NCI-H2107 treated with DMSO at 0.1 percent for 48 hours (cell line): Measurements from ENCODE around the gene RBM23.

Experiments used
- DNase-seq: peaks from one replicate; lab custom pipeline; 2025; ENCODE audit not compliant: unreplicated experiment; lab: John Stamatoyannopoulos, UW

RBM23 gene

DNA sequence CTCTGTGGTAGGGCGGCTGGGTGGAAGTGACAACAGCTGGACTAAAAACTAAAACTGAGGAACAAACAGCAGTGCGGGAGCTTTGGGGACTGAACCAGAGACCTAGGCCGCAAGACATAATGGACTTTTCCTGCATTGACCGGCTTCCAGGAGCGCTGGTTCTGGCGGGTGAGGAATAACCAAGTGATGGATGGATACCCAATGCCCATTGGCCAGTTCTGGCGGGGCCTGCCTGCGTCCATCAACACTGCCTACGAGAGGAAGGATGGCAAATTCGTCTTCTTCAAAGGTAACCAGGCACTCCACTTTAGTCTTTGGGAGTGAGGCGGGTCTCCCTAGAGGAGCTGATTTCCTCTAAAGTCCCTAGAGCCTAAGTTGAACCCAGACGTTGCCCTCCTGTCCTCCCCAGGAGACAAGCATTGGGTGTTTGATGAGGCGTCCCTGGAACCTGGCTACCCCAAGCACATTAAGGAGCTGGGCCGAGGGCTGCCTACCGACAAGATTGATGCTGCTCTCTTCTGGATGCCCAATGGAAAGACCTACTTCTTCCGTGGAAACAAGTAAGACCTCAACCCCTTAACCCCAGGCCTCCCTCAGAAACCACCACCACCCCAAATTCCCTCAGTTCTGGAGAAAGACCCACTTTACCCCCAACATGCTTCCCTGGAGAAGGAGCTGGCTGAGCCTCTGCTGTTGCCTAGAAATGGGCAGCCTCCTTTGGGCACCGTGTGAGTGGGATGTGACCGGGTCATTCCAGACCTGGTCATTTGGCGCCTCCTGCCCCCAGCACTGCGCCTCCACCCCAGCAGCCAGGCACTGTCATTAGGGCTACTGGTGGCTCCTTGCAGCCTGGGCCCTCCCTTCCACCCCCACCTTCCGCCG is 74.5 kb downstream of the RBM23 start:
- no peak for DNase-seq
